Hepatocyte (in vitro differentiated cells): ENCODE measurements around the gene AK1. TPM values are rescaled to one million over a fixed set of nuclear protein-coding genes. Genes with fewer than 3 reads are reported as not detected.
A peak's percentile ranks its signal among the peaks of the same experiment; 100 is the strongest.
"Not testable (repeated sequence)": the region's sequence is repeated elsewhere in the genome, so short reads cannot be mapped to it uniquely, and the experiment has no call there.

Source experiments
- DNase-seq: peaks from one replicate; pipeline ENCODE4 v3.0.0-alpha.2; 2016; ENCODE audit warnings: low spot score
- H2AFZ ChIP-seq: fragments of 200-600 bp; sonication (generic); 2 replicates; pipeline ENCODE4 v1.6.0; 2016; ENCODE audit warnings: antibody characterized with exemption, mild to moderate bottlenecking
- H3K27ac ChIP-seq: fragments of 200-600 bp; sonication (generic); 2 replicates; pipeline ENCODE4 v1.5.1; 2016; ENCODE audit warnings: mild to moderate bottlenecking
- H3K27me3 ChIP-seq: fragments of 200-600 bp; sonication (generic); 2 replicates; pipeline ENCODE4 v1.6.1; 2016
- H3K36me3 ChIP-seq: fragments of 200-600 bp; sonication (generic); replicated peaks from 2 replicates; pipeline ENCODE4 v1.5.1; 2016; ENCODE audit warnings: low read depth; ENCODE audit not compliant: insufficient read depth
- H3K4me1 ChIP-seq: fragments of 200-600 bp; sonication (generic); 2 replicates; pipeline ENCODE4 v1.5.1; 2016; ENCODE audit warnings: mild to moderate bottlenecking, moderate library complexity; ENCODE audit not compliant: insufficient read depth
- H3K4me2 ChIP-seq: fragments of 200-600 bp; sonication (generic); 2 replicates; pipeline ENCODE4 v1.6.0; 2016
- H3K4me3 ChIP-seq: fragments of 200-600 bp; sonication (generic); 2 replicates; pipeline ENCODE4 v1.5.1; 2016; ENCODE audit warnings: mild to moderate bottlenecking
- H3K79me2 ChIP-seq: fragments of 200-600 bp; sonication (generic); 2 replicates; pipeline ENCODE4 v1.6.0; 2017; ENCODE audit warnings: mild to moderate bottlenecking
- H3K9me2 ChIP-seq: fragments of 200-600 bp; sonication (generic); replicated peaks from 2 replicates; pipeline ENCODE4 v1.6.0; 2017; ENCODE audit warnings: mild to moderate bottlenecking; ENCODE audit not compliant: insufficient read depth
- H3K9me3 ChIP-seq: fragments of 200-600 bp; sonication (generic); 2 replicates; pipeline ENCODE4 v1.5.1; 2016; ENCODE audit warnings: low read depth, mild to moderate bottlenecking
- H4K20me1 ChIP-seq: fragments of 200-600 bp; sonication (generic); 2 replicates; pipeline ENCODE4 v1.6.0; 2016; ENCODE audit warnings: mild to moderate bottlenecking; ENCODE audit not compliant: insufficient read depth, poor library complexity, severe bottlenecking
- CTCF ChIP-seq: fragments of 200-600 bp; sonication (generic); IDR thresholded peaks from 2 replicates; pipeline ENCODE4 v1.5.1; 2016; ENCODE audit warnings: antibody characterized with exemption, mild to moderate bottlenecking; ENCODE audit not compliant: poor library complexity
- EZH2 ChIP-seq: fragments of 200-600 bp; sonication (generic); IDR thresholded peaks from 2 replicates; pipeline ENCODE4 v1.6.1; 2016; ENCODE audit warnings: antibody characterized with exemption, mild to moderate bottlenecking, borderline replicate concordance
- EZH2phosphoT487 ChIP-seq: fragments of 200-600 bp; sonication (generic); IDR thresholded peaks from one replicate; pipeline ENCODE4 v1.6.1; 2018; ENCODE audit warnings: antibody characterized with exemption, mild to moderate bottlenecking, low read depth, moderate library complexity; ENCODE audit not compliant: unreplicated experiment, severe bottlenecking
- WGBS: methylation state at CpG from one replicate; pipeline ENCODE4 v1.1.6; 2016; ENCODE audit warnings: low lambda C conversion rate; ENCODE audit errors: missing lambda C conversion rate; 5-methylcytosine and 5-hydroxymethylcytosine counted together
- polyA plus RNA-seq: library from polyadenylated mRNA; unstranded; fragments of >200 nt; fragmentation: Nextera tagmentation; extraction: Ambion mirVana; gene quantifications from 2 replicates; pipeline ENCODE4 v1.2.1, GENCODE V29; 2016
- total RNA-seq: library from RNA; depleted of rRNA; stranded (reverse); fragments of >200 nt; gene quantifications from 2 replicates; pipeline ENCODE4 v1.2.3, GENCODE V29; 2014

Gene AK1
- total and polyA plus RNA-seq, 2 experiments from 2014 or later: 28.3 to 91.3 TPM

DNA sequence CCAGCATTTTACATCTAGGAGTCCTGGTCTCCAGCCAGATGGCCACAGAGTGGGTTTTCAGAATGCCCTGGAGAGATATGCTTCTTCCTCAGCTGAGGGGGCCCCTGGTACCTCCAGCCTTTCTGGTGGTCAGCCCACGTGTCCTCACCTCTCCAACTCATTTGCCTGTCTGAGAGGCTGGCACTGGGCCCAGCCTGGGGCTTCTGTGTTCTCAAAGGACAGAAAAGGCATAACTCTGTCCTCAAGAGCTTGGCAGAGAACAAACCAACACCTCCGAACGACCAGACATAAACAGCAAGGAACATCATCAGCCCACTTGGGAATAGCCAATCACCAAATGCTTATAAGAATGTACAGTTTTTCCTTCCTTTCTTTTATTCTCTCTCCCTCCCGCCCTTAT lies 40.1 kb downstream of the AK1 start:
- no peak for TF ChIP-seq EZH2phosphoT487
- no peak for TF ChIP-seq EZH2
- TF ChIP-seq CTCF: no peak
- H2AFZ ChIP-seq: no peak overlapping the region
- H3K36me3 ChIP-seq: no peaks in the 10 kb centered on the region
- H3K9me3 ChIP-seq: no peaks in the 10 kb centered on the region
- DNase-seq: no peak
- no peaks in the 10 kb centered on the region for H3K9me2 ChIP-seq
- H3K4me1 ChIP-seq: peaks cover 15% of the 10 kb centered on the region
- 71% methylated on average over 4 of the region's 4 CpGs for WGBS
- H3K79me2 ChIP-seq: no peaks in the 10 kb centered on the region
- no peaks in the 10 kb centered on the region for H4K20me1 ChIP-seq
- no peaks in the 10 kb centered on the region for H3K27me3 ChIP-seq
- H3K4me2 ChIP-seq: no peak overlapping the region
- no peak overlapping the region for H3K4me3 ChIP-seq
- H3K27ac ChIP-seq: peak overlapping the region; percentile 80

- H3K79me2 ChIP-seq: not testable (repeated sequence)
These were observed 40.9 kb downstream of the AK1 start for GRCh38 chr9:127836561-127836960.

DNA sequence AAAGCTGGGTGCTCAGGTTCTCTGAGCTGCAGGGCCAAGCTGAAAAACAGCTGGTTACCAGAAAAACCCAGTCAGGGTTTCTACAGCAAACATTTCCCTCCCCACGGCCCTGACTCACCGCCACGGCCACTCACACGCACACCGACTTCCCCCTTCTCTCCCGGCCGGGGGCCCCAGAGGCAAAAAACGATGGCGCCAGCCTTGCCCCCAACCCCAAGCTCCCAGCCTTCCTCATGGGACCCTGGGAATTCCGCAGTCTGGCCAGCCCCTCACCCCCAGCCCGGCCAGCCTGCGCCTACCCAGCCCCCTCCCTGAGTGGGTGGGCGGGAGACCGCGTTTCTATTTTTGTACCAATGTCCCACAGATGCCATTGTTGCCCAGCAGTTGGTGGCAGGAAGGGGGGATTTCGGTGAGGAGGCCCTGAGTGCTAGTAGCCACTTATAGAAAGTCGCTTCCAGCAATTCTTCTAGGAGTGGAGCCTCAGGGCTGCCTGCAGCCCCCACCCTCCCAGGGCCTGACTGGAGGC lies 41.4 kb downstream of the AK1 start:
- no peaks in the 10 kb centered on the region for H3K36me3 ChIP-seq
- H4K20me1 ChIP-seq: no peaks in the 10 kb centered on the region
- no peak overlapping the region for H2AFZ ChIP-seq
- H3K9me3 ChIP-seq: no peaks in the 10 kb centered on the region
- H3K4me2 ChIP-seq: no peak overlapping the region
- H3K4me3 ChIP-seq: no peak overlapping the region
- peaks cover 15% of the 10 kb centered on the region for H3K4me1 ChIP-seq
- peak overlapping the region; percentile 80 for H3K27ac ChIP-seq
- no peaks in the 10 kb centered on the region for H3K9me2 ChIP-seq
- peak; percentile 42 for DNase-seq
- TF ChIP-seq CTCF (no peak), EZH2phosphoT487 (no peak), EZH2 (no peak)
- H3K27me3 ChIP-seq: no peaks in the 10 kb centered on the region
- 70% methylated on average over 9 of the region's 17 CpGs for WGBS
- H3K79me2 ChIP-seq: no peaks in the 10 kb centered on the region

More at GRCh38 chr9:127836561-127836960, 40.9 kb downstream of the AK1 start:
- 88% methylated on average over 3 of the region's 3 CpGs for WGBS
- not testable (repeated sequence) for H3K36me3 ChIP-seq, H3K4me3 ChIP-seq, H2AFZ ChIP-seq, DNase-seq, H3K27me3 ChIP-seq, H3K9me3 ChIP-seq, H3K9me2 ChIP-seq, H3K4me2 ChIP-seq, H4K20me1 ChIP-seq
- Histone ChIP-seq H3K4me1 (peaks cover 15% of the 10 kb centered on the region), H3K27ac (peak overlapping the region; percentile 80)

GRCh38 chr9:127833555-127833954 lies 43.9 kb downstream of the AK1 start:
- TF ChIP-seq EZH2phosphoT487 (no peak), EZH2 (no peak), CTCF (no peak)
- H3K27ac ChIP-seq: peak overlapping the region; percentile 27
- H2AFZ ChIP-seq: no peak overlapping the region
- 79% methylated on average over 1 of the region's 1 CpG for WGBS
- H3K79me2 ChIP-seq: no peaks in the 10 kb centered on the region
- H3K4me1 ChIP-seq: peaks cover 18% of the 10 kb centered on the region
- H3K4me3 ChIP-seq: no peak overlapping the region
- H3K27me3 ChIP-seq: no peaks in the 10 kb centered on the region
- no peak for DNase-seq
- H3K36me3 ChIP-seq: no peaks in the 10 kb centered on the region
- H3K4me2 ChIP-seq: no peak overlapping the region
- no peaks in the 10 kb centered on the region for H3K9me3 ChIP-seq
- no peaks in the 10 kb centered on the region for H3K9me2 ChIP-seq
- H4K20me1 ChIP-seq: no peaks in the 10 kb centered on the region
